Colon (tissue), 2 donors: ENCODE data around the gene MYO15B.

ENCODE experiments used
- FAIRE-seq: peaks from 2 replicates; lab custom pipeline; 2012; peaks lifted over from hg19 to GRCh38; lab: Jason Lieb, UNC
- donor health status: control.
- donor health status: control.

The MYO15B gene

DNA sequence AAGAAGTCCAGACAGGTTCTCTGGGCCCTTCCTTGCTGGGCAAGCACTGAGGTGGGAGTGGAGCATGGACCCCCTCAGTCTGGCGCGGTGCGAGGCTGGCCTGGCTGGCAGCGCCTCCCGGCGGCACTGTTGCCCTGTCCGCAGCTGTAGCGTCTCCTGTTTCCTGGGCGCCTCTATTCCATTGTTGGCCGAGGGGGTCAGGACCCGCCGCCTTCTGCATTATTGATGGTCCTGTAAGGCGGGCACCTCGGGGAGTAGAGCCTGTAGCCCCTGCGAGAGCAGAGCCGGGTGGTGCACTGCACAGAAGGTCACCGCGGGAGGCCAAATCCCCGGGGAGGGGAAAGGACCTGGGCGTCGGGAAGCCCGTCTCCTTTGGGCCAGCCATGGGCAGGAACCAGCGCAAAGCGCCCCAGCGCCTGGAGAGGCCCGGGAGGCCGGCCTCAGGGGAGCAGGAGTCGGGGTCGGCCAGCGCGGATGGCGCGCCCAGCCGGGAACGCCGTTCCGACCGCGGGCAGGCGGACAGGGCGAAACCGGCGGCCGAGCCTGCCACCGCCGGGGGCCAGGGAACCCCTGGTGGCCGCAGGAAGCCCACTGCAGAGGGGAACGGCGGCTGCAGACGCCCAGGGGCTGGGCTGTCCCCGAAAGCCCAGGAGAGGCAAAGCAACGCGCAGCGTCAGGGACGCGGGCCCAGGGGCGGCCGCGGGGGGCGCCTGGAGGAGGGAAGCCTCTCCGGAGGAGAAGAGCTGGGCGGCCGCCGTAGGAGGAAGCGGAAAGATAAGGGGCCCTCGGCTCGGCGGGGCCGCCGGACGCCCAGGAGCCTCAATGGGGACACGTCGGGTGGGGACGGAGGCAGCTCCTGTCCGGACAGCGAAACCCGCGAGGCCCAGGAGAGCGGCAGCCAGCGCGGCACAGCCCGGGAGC lies at the start of gene MYO15B:
Gene MYO15B, plus strand, starts transcription at position 126 of the 921 bp plus-strand sequence. Its CDS starts 258 bp downstream, at position 384.
- no peak for FAIRE-seq

DNA sequence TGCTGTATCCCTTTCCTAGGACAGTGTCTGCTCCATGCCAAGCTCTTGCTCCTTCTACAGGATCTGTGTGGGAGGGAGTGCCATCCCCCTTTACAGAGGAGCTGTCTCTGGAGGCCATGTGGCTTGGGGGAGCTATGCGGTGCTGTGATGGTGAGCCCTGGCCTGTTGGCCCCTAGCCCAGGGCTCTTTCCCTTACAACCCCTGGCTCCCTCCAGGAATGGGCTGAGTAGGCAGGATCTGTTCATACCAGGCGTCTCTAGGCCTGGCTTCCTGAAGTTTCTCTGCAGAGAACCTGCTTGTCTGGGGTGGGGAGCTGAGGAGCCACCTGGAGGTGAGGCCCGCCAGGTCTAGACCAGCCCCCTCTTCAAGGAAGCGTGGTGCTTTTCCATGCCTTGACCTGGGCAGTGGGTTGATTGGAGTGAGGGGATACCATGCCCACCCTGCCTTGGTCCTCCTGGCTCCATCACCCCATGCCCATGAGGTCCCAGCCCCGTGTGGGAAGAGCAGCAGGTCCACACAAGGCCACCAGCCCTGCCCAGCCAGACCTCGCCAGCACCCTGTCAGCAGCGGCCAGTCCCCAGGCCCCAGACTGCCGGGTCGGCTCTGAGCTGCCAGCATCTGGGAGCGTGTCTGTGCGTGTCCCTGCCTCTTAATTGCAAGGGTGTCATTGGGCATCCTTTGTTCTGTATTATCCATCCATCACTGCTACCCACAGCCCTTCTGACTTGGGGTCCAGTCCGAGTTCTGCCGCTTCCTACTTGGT lies 47.5 kb upstream of the MYO15B start:
- FAIRE-seq, result no peak

DNA sequence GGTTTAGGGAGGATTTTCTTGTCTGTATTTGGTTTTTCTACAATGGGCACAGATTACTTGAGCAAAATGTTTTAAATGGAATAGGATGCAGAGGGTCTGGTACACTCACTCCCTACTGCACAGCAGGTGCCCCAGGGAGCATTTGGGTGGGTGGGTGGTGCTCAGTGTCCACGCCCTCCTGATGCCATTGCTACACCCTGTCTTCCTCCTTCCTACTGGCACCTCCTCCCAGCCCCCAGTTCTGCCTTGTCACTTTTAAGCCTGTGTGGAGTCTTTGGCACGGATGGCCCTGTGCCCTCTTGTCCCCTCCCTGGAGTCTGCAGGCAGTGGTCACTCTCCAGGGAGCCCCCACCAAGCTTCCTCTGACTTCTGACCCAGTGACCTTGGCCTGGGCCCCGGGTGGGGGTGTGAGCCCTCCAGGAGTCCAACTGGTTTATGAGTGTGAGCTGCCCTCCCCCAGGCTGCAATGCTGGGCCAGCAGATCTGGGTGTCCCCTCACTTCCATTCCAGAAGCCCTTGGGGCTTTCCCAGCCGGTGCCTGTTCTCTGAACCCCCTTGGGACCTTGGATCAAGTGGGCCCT lies 46.6 kb upstream of the MYO15B start:
- FAIRE-seq, result no peak

DNA sequence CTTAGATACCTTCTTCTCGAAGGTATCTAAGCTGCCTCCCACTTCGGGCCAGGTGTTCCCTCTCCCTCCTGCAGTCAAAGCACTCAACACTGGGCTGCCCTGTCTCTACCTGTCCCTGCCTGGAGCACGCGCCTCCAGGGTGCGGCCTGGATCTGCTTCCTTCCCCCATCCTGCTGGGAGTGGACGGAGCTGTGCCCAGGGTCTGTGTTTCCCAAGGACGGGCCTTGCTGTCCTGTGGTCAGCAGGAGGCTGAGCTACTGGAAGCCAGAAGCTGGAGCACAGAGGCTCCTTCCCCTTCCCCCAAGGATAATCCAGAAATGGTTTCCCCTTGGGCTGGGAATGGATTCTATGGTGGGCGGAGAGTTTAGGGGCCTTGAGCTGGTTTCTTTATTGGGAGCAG lies 45.4 kb upstream of the MYO15B start:
- FAIRE-seq, result no peak

DNA sequence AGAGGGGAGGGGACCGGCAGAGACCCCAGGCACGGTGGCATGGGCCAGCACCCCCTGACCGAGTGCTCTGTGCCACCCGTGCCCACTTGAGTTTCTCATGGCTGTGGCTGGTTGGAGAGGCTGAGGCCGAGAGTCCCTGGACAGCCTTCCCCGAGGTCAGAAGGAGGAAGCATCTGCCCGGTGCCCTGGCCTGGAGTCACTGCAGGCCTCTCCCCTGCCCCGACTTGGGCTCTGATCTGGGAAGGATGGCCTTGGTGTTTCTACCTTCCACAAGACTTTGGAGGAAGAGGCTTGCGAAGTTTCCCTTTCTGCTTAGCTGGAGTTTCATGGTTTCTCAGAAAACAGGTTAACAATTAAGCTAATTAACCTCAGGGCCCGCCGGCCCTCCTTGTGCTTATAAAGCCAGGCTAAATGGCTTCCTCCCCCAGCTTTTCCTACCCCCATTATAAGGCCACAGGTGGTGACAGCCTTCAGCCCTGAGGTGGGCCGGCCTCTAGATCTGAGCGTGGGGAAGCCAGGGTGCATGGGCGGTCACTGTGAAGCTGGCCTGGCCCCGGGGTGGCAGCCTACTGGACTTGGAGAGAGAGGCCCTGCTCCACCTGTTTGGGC lies 44.8 kb upstream of the MYO15B start:
- FAIRE-seq, result no peak

DNA sequence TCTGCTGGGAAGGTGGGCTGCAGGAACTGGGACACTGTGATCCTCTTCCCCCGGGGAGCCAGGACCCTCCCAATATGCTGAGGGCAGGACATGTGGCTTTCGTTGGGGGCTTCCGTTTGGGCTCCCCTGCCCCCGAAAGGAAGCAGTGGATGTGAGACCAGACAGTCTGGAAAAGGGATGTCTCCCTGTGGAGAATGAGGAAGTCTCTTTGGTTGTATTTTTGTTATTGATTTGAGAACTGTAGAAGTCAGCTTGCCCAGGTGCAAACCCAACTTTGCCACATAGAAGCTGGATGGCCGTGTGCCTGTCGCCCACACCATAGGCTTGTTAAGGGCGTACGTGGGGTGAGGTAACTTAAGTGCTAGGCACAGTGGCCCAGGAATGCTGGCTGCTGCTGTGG lies 43.4 kb upstream of the MYO15B start:
- FAIRE-seq, result no peak

DNA sequence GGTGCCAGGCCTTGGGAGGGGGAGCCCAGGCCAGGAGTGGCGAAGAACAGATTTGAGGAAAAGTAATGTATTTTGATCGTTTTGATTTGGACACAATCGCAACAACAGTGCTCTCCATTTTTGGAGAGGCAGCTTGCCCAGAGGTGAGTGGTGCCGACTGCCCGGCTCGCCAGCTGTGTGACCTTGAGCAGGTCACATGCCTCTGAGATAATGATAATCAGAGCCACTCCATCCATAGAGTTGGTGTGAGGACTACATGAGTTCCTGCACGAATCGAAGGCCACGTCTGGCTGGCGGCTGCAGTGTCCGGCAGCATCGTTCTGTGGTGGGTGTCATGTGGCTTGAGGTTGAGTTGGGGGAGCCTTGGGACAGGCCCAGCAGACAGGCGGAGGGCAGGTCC lies 41.4 kb upstream of the MYO15B start:
- no peak for FAIRE-seq

DNA sequence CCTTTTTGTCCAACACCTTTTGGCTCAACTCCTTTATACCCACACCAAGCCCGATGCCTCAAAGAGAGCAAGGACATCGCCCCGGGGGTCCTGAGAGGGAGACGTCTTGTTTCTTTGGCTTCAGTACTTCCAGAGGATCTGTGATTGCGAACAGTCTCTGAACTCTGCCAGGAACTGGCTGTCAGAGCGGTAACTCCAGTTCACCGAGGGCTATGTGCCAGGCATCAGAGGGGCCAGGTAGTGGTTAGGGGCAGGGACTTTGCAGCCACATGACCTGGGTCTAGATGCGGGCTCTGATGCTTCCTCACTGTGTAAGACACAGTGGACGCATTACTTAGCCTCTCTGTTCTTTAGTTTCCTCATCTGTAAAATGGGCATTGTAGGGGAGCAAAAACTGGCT lies 40.5 kb upstream of the MYO15B start:
- no peak for FAIRE-seq

DNA sequence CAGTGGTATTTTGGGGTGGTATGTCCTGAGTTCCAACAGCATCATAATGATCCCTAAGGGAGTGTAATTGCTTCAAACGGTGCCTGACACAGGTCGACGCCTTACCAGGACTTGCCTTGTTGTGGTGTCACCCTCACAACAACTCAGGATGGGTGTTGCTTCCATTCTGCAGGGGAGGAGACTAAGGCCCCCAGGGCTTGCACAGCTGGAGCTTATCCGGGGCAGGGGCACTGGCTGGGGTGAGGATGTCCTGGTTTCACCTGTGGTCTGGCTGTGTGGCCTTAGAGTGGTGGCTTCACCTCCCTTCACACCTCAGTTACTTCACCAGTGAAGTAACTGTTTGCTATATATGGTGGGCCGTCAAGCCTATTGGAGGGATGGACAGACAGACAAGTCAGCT lies 38.8 kb upstream of the MYO15B start:
- no peak for FAIRE-seq

DNA sequence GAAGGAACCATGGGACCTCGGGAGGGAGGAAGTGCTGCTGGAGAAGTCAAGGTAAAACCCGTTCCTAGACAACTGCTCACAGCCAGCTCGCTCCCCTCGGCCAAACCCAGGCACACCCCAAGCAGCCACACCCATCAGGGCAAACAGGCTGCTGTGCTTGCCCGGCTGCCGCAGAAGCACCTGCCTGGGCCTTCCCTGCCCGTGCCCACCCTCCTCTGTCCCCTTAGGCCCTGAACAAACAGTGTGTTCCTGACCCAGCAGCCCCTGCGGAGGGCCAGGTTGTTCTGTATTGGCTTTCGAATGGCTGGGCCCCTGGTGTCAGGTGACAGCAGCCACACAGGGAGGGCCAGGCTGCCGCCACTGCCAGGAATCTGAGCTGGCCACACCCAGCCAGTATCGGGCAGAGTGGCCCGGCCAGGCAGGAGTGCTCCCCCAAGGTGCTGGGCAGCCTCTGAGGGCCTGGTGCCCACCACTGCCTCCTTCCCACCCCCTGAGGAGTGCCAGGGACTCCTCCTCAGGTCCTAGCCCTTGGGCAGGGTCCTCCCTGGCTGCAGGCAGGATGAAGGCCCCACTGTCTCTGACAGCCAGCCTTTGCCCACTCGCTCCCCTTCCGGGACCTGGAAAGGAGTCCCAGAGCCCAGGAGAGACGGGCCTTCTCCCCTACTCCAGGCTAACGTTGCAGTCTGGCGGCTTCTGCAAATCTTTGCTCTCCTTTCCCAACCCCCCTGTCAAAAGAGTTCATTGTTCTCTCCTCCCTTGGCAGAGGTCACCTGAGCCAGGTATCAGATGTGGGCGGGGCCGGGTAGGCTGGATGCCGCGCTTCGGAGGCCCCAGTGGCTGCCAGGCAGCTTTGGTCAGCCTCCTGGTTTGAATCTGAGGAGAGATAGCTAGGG lies 38.1 kb upstream of the MYO15B start:
- no peak for FAIRE-seq

DNA sequence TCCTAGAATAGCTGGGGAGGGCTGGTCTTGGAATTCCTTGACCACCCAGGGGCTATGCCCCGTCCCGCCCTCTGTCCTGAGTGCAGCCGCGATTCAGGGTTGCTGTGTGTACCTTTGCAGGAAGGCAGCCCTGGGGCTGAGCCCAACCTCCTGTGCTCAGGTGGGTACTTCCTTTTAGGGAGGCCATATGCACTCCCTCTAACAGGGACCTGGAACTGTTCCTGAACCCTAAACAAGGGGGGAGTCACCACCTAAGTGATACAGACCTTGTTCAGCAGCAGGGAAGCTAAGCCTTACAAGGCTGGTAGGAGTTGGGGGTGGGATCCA lies 37.5 kb upstream of the MYO15B start:
- FAIRE-seq, result no peak

DNA sequence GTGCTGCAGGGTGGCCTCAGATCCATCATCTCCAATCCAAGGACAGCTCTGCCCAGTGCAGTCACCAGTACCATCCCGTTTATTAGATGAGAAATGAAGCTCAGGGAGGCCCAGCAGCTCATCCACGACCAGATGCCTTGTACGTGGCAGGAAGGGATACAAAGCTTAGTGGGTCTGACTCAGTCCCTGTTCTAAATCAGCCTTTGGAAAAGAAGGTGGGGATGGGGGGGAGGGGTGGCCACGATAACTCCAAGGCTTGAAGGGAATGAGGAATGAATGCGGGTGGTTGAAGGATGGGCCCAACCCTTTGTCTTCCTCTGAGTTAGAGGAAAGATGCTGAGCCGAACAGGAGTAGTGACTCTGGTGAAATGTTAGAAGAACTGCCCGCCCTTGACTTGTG lies 36.3 kb upstream of the MYO15B start:
- FAIRE-seq, result no peak

DNA sequence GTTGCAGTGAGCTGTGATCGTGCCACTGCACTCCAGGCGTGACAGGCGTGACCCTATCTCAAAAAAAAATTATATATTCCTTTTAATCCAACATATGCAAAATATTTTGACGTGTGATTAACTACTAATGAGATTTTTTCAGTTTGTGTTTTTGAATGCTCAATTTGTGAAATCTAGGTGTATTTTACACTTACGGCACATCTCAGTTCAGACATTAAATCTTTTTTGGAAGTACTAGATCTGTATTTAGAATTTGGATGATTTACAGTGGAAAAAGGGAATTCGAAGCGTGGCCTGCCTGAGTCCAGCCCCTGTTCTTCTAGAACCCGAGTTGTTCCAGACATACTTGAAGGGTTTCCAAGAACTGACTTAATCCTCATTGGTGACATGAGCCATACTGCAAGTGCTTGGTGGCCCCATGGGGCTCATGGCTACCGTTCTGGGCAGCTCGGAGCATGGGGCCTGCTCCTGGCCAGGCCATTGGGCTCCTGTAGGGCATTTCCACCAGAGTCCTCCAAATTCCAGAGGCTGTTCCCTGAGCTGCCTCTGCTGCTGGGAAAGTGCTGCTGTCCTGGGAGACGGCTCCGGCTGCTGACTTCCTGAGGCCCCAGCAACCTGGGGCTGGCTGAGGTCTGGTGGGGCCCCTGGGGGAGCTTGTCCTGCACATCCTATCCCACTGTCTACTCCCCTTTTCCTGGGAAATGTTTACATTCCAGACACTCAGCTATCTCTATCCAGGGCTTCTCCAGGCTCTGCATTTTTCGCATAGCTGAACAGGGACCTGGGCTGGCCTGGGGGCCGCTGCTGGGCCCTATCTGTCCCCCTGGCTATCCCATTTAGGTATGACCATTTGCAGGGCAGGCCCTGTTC lies 34.9 kb upstream of the MYO15B start:
- no peak for FAIRE-seq

DNA sequence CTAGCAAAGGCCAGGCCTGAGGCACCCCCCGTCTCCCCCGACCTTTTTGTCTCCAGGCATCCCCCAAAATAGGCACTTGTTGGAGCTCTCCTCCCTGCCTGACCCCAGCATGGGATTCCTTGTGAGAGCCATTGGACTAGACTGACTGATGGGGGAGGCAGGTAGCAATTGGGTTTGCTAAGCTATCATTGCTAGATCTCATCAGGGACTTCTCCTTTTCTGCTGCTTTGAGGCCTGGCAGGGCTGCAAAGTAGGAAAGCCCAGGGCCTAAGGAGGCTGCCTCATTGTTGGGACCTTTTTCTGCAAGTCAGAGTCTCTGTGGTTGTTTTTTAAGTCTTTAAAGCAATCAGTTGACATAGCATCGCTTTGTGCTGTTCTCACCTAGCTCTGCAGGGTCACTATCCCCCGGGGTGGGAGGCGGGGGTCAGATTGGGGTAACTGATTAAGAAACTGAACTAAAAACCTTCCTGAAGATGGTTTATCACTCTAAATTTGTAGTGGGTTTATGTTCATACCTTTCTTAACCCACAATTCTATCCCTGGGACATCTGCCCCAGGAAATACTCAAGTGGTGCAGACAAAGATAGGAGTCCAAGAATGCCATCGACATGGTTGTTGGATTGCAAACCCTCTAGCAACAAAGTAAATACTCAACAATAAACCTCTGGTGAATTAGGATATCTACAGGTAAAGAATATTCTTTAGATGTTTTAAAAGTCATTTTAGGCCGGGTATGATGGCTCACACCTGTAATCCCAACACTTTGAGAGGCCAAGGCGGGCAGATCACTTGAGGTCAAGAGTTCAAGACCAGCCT lies 34.1 kb upstream of the MYO15B start:
- FAIRE-seq, result no peak

DNA sequence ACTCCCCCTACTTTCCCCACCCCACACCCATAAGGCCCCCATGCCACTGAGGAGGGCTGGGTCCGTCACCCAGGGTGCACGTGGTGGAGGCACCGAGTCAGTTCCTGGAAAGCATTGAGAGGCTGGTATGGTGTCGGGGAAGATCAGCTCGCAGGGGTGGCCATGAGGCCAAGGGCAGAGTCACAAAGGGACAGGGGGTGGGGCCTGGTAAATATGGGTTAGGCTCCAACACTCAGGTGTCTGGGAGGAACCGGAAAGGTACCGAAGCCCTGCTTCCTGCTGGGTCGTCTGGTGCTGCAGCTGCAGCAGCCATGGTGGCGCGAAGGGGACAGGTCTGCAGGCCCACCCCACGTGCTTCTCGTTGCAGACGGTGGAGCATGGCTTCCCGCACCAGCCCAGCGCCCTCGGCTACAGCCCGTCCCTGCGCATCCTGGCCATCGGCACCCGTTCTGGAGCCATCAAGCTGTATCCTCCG lies 31.9 kb upstream of the MYO15B start:
- no peak for FAIRE-seq

DNA sequence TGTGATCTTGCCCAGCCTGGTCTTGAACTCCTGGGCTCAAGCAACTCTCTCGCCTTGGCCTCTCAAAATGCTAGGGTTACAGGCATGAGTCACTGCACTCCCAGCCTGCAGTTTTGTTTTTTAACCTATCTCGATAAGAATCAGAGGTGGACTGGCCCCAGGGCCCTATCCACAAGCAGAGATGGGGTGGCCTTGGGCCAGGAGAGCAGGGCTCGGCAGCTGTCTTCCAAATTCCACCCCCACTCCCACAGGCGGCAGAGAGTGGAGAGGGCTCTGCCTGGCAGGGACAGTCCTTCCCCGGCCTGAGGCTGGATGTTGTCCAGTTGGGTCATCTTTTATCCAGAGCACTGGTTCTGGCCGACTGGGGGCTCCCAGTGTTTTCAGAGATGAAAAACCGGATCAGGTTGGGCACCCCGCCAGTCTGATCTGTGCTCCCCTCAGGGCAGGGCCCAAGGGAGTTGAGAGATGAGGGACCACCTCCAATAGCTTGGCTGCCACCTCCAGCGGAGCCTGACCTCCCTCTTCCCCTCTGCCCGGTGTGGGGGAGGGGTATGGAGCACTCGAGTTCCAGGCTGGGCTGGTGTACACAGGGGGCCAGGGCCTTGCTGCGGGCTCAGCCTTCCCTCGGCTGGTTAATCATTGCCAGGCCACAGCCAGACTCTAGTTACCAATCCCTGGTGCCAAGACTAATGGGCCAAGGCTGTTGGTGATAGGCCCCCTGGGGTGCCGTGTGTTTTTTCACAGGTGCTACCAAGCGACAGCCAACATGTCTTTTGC lies 30.3 kb upstream of the MYO15B start:
- no peak for FAIRE-seq

DNA sequence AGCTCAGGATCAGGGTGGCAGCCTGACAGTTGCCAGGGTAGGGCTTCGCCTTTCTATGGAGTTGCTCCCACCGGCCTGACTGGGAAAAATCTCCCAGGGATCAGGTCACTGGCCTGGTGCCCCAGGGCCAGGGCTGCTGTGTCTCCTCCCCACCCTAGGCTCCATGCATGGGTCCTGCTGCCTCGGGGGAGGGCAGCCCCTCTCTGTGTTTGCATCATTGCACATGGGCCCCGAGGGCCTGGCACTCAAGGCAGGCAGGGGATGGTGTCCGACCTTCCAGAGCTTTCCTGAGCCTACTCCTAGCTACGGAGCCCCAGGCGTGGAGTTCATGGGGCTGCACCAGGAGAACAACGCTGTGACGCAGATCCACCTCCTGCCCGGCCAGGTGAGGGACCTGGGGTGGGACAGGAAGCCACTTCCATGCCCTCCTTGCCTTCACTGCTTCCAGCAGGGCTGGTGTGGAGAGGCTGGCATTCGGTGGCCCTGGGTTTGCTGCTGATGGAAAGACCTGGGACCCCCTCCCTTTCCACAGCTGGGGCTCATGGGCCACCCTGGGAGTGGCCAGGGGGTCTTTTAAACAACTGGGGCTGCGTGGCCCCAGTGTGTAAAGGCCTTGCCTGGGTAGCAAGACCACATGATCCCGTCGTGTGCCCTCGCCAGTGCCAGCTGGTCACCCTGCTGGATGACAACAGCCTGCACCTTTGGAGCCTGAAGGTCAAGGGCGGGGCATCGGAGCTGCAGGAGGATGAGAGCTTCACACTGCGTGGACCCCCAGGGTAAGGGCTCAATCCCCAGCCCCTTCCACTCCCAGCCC lies 29.5 kb upstream of the MYO15B start:
- FAIRE-seq, result no peak
